GM19240 (cell line): ENCODE measurements around the gene TSPAN18.

Experiments used
- DNase-seq: peaks from one replicate; pipeline ENCODE4 v3.0.0; 2011; ENCODE audit warnings: low spot score; ENCODE audit not compliant: insufficient read length

The TSPAN18 gene, protein sequence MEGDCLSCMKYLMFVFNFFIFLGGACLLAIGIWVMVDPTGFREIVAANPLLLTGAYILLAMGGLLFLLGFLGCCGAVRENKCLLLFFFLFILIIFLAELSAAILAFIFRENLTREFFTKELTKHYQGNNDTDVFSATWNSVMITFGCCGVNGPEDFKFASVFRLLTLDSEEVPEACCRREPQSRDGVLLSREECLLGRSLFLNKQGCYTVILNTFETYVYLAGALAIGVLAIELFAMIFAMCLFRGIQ

DNA sequence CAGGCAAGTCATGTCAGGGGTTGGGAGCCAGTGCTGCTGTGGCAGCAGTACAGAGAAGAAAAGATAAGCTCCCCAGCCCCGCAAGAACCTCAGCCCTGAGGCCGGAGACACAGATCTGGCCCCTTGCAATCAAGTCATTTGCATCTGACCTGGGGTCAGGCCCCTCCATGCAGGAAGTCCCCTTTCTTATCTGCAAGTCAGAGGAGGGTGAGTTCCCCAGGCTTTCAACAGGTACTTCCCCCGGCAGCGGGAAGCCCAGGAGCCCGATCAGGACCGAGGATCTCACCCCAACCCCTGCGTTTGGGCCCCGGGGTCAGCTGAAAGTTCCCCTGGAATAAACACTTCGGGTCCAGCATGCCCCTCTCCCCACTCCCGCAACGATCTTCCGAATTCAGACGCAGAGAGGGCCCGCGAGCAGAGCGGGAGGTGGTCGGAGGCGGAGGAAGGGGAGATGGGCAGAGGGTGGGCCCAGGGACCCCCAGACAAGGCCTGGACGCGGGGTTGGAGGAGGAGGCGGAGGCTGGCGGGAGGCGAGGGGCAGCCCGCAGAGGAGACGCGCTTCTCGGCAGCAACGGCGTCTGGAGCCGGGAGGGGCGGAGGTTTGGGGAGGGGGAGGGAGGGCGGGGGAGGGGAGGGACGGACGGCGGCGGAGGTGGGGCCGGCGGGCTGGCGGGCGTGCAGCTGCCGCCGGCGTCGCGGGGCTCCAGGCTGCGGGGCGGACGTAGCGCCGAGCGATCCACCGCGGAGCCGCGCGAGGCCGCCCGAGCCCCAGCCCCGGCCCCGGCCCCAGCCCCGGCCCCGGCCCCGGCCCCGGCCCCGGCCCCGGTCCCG is at the start of gene TSPAN18:
Gene TSPAN18, plus strand, starts transcription at position 680 of the 831 bp plus-strand sequence. CDS start 179,455 bp downstream, outside the sequence.
- DNase-seq = peak; percentile 67

DNA sequence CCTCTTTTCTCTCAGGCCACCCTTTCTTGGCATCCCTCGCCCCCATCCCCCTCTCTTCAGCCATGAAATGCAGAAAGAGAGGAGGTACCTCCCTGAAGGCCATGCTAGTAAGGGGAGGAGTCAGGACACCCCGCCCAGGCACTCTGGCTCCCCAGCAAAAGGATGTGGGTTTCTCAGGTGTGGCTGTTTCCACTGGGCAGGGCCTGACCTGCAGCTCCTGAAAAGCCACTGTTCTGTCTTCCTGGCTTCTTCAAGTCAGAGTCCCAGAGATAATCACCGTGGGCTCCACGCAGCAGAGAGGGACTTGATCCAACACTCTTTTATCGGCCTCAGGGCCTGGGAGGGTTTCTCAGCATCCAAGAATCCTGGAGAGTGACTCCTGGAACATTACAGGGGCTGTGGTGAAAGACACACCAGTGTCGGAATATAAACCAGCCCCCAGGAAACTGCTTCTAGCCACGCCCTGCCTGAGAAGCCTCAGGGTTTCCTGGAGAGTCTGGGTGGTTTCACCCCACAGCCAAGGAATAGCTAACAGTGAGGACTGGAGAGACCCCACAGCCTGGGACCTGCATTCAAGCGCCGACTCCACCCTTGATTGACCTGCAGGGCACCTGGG is 45.7 kb upstream of the TSPAN18 start:
- DNase-seq = no peak

GRCh38 chr11:44681698-44682097 is 45.1 kb upstream of the TSPAN18 start:
- no peak for DNase-seq

DNA sequence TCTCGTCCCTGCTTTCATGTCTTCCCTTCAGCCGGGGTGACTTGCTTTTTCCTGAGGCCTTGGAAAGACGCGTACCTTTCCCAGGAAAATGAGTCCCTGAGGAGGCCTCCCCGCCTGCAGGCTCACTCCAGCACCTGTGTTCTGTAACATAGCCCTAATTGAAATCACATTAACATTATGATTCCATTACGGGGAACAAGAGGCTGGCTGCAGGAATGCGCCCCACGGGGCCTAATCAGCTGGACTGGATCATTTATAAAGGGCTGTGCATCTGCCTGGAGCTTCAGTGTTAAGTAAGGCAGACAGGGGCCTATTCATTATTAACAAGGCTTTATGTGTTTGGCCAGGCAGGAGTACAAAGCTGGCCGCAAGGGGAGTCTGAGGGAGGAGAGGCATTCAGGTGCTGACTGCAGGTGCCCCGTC is 41.9 kb upstream of the TSPAN18 start:
- DNase-seq = no peak

GRCh38 chr11:44687388-44687787 is 39.4 kb upstream of the TSPAN18 start:
- no peak for DNase-seq

- DNase-seq = no peak
Measured at GRCh38 chr11:44689265-44689664, 37.5 kb upstream of the TSPAN18 start.

GRCh38 chr11:44690651-44691050 is 36.1 kb upstream of the TSPAN18 start:
- no peak for DNase-seq

DNA sequence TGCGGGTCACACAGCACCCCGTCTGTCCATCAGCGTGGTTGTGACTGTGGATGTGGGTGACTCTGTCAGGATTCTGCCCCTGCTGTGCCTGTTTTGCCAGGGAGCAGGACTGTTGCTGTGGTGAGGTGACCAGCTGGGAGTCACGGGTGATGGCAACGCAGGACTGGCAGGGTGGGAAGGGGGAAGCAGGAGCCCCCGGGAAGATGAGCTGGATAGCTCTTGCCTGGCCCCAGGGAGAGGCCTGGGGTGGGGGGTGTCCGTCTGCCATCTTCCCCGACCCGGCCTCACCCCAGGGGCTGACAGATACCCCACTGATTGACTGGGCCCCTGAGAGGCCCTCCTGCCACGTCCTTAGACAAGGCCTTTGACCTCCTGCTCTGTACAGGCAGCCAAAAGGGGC is 34.3 kb upstream of the TSPAN18 start:
- DNase-seq = no peak

GRCh38 chr11:44693654-44694119 is 33.1 kb upstream of the TSPAN18 start:
- no peak for DNase-seq

GRCh38 chr11:44694443-44694842 is 32.3 kb upstream of the TSPAN18 start:
- no peak for DNase-seq

GRCh38 chr11:44695169-44695833 is 31.5 kb upstream of the TSPAN18 start:
- no peak for DNase-seq

- DNase-seq = no peak
Measured at GRCh38 chr11:44698252-44698912, 28.4 kb upstream of the TSPAN18 start.

GRCh38 chr11:44699497-44700408 is 27.0 kb upstream of the TSPAN18 start:
- no peak for DNase-seq

DNA sequence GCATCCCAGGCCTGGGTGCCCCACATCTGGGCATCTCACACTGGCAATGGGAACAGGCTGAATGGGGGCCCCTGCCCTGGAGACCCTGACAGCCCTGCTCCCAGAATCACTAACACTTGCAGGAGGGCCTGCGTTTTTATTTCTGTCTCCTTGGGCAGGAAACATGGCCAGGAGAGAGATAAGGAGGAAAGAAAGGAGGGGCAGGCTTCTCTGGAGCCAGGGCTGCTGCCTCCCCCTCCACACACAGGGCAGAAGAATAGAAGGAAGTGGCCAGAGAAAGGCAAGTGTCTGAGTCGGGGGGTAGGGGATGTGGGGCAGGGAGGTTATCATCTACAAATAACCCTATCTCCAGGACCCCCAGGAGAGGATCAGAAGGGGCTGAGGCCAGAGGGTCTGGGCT is 25.5 kb upstream of the TSPAN18 start:
- DNase-seq = no peak

GRCh38 chr11:44702889-44703288 is 23.9 kb upstream of the TSPAN18 start:
- no peak for DNase-seq

DNA sequence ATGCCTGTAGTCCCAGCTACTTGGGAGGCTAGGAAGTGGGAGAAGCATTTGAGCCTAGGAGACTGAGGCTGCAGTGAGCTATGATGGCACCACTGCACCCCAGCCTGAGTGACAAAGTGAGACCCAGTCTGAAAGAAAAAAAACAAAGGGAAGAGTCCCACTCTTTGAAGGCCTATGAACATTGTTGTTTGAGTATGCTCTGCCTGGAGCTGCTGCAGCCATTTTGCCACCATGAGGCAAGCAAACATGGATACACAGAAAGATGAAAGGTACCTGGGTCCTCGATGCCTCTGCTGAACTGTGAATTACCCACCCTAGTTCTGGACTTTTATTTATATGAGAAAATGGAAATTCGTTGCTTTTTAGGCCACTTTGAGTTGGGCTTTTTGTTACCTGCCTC is 19.7 kb upstream of the TSPAN18 start:
- no peak for DNase-seq

GRCh38 chr11:44708009-44708408 is 18.8 kb upstream of the TSPAN18 start:
- no peak for DNase-seq

DNA sequence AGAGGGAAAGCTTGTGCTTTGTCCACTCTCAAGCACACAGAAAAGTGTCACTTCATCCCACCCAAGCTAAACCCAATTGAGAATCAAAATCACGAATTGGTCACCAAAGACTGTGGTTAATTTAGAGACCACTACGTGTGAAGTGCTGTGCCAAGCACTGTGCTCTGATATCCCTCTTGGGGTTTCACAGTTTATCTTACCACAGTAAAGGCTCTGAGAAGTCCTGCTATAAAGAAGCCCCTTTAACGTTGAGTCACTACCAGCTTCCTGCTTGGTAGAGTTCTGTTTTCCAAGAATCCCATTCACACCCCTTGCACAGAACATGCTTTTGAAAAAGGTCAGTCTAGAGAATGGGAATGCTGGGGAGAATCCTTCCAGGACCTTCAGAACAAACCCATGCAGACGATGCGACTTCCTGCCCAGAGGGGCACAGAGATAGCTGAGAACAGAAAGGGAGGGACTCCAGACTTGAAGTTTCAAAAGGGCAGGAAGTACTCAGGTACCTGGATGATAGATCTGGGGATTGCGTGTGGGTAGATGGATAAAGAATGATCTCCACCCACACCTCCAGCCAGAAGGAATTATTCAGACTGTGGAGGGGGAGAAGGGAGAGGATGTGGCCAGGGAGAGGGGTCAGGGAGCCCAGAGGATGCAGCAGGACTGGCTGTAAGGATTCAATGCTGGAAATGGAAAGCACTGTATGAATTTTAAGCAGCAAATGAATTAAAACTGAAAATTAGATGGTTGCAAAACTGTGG is 18.1 kb upstream of the TSPAN18 start:
- DNase-seq = no peak

GRCh38 chr11:44709281-44709562 is 17.5 kb upstream of the TSPAN18 start:
- no peak for DNase-seq

GRCh38 chr11:44709966-44710365 is 16.8 kb upstream of the TSPAN18 start:
- DNase-seq = no peak
